HG02759 (cell line): ENCODE measurements around the gene DIO3.

Source experiments
- ATAC-seq: cut with Tn5 transposase; IDR thresholded peaks from one replicate; pipeline ENCODE4 v1.9.1; 2021; ENCODE audit warnings: mild to moderate bottlenecking, moderate library complexity; ENCODE audit not compliant: unreplicated experiment

DIO3 gene

DNA sequence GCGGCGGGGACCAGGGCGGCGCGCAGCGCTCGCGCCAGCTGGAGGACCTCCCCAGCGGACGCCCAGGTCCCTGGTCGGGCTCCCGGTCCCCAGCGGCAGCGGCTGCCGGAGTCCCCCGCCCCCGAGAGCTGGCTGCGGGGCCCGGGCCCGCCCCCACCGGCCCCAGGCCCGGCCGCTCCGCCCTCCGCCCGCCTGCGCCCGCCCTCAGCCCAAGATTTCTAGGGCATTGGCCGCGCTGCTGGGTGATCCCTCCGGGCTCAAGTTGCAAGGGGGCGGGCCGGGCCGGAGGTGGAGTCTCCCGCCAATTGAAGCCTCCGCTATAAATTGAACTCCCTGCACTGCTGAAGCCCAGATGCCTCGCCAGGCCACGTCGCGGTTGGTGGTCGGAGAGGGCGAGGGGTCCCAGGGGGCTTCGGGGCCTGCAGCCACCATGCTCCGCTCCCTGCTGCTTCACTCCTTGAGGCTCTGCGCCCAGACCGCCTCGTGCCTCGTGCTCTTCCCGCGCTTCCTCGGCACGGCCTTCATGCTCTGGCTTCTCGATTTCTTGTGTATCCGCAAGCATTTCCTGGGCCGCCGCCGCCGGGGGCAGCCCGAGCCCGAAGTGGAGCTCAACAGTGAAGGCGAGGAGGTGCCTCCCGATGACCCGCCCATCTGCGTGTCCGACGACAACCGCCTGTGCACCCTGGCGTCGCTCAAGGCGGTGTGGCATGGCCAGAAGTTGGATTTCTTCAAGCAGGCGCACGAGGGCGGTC lies at the start of gene DIO3:
Gene DIO3, plus strand, starts transcription at position 351 of the 752 bp plus-strand sequence.
- no peak for ATAC-seq

DNA sequence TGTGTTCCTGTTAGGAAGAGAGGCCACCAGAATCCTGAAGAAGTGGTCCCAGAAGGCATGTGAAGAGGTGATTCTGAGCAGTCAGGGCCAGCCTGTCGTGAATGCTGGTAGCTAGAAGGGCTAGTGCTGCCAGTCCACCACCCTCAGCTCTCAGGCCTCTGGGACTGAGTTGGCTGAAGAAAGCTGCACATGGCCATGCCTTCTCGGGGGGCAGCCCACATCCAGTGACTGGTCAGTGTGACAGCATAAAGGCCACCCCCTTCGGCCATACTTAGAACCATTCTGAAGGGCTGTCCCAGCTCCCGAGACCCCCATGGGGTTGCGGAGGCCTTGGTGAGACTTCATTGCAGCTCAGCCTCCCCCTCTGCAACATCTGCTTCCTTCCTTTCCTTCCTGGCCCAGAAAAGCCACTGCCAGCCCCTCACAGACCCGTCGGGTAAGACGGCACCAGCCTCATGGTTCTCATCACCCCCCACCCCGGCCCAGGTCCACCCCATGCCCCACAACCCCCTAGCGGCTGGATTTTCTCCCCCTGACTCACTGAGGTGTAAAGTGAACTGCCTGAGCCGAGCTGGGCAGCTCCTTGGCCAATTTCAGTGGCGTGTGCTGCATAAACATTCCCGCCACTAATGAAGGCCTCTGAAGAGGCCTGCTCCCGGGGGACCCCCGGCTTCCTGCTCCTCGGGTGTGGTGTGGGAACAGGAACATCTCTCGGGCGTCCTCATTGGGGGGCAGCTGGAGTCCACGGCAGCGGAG lies 49.5 kb upstream of the DIO3 start:
- ATAC-seq: no peak

DNA sequence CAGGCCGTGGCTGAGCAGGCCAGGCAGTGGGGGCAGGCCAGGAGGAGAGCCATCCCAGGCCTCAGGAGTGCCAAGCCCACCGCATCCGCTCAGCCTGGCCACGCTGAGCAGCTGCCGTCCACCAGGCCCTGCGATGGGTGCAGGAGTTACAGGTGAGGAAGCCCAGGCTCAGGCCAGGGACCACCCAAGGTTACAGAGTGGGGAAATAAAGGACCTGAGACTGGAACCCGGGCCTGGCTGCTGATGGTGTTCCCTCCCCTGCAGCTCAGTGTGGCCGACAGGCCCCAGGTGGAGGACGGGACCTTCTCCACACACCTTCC lies 49.0 kb upstream of the DIO3 start:
- ATAC-seq: no peak

DNA sequence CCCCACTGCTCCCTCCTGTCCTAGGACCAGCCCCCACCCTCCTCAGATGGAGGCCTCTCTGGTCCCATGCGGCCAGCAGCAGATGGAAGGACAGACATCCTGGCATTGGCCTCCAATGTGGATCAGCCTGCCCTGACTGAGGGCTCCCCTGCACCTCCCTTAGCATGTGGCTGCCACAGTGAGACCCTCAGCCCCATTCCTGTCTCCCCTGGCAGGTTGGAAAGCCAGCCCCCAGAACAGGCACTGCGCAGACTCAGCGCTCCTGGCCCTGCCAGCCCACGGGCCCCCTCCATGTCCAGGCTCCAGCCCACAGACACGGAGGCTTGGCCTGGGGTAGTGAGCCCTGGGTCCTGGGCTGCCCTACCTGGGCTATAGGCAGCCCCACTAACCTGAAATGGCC lies 47.2 kb upstream of the DIO3 start:
- no peak for ATAC-seq

DNA sequence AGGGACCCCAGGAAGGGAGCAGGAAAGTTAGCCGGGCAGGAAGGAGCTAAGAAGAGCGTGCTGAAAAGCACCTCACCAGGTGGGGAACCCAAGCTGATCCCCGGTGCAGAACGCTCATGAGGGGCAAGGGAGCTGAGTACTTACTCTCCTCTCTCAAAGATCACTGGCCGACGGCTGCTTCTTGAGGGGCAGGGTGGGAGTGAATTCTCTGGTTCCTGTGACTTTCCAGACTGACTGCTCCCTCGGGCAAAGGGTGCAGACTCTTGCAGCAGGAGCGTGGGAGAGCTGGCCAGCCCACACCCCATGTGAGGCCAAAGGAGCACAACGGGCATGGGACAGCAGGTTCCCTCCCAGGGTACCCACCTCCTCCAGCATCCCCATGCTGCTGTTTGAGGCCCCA lies 44.9 kb upstream of the DIO3 start:
- ATAC-seq: no peak

DNA sequence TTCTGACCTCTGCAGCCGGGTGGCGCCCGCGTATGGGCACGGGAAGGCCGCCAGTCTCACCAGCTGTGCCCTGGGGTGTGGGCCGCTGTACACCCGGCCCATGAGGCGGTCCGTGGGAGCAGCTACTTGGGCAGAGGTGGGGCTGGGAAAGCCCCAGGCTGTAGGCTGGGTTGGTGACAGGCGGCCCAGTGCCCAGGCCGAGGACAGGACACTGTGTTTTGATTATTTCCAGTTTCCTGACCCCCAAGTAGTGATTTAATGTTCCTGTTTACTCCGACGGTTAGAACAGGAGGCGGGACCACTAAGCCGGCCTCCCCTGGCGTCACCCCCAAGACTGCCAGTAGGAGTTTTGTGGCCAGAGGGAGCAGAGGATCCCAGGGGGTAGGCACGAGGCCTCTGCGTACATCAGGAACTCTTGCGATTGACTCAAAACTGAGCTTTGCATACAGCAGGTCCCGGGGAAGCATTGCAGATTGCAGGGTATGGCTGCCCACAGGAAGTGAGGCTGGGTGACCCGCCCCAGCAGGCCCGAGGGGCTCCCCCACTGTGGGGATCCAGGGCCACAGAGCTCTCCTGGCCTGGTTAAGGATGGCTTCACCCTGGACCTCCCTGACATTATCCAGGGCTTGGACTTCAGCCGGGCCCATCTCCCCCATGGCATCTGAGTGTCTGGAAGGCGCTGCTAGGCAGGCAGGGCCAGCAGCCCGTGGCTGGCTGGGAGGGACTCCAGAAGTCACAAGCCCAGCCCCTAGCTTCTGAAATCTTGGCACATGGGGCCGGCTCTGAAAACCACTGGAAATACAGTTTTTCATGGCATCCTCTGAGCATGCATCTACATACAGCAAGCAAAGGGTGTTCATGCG lies 42.5 kb upstream of the DIO3 start:
- ATAC-seq: no peak

DNA sequence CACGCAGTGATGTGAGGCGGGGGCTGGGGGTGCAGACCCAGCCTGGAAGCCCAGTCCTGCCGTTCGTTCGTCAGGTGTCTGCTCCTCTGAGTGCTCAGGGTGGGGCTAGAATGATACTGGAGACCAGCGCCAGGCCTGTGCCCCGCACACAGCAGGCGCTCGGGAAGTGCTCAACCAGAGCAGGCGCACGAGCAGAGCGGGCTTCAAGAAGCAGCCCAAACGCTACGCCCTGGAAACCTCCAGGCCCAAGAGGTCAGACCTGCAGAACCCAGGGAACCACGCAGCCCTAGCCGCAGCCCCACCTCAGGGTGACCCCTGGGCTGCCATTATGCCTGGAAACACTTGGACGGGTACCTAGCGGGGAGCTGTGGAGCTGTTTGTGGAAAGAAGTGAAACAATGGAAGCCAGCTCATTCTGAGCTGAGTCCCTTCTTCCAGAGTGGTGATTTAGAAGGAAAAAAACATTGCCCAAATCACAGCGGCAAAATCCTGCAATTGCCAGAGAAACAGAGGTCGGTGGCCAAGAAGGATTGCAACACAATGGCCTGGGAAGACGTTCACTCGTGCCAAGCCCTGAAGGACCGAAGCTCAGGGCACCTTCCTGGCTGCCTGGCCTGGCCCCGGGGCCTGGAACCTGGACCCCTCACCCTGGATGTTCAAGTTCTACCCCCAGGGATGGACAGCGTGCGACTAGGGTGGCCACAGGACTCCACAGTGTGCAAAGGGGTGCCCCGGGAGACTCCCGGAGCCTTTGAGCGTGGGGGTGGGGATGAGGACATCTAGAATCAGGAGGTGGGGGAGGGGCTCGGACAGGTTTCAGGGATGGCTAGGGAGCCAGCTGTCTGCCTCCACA lies 40.4 kb upstream of the DIO3 start:
- ATAC-seq: no peak

DNA sequence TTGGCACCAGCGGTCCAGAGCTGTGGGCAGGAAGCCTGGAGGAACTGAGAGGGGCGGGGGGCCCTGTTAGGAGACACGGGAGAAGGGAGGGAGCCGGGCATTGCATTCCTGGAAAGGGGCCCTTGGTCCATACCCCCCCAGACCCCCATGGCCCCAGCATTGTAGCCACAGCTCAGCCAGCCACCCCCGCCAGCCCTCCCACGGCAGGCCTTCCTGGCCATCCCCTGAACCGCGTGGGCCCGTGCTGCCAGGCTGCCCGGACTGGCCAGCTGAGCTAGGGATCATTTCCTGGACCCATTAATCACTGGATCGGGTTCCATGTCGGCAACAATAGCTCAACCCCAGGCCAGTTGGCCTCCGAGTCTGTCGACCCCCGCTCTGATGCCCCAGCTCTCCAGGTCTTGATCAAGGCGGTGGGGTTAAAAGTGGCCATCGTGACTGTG lies 39.8 kb upstream of the DIO3 start:
- no peak for ATAC-seq

DNA sequence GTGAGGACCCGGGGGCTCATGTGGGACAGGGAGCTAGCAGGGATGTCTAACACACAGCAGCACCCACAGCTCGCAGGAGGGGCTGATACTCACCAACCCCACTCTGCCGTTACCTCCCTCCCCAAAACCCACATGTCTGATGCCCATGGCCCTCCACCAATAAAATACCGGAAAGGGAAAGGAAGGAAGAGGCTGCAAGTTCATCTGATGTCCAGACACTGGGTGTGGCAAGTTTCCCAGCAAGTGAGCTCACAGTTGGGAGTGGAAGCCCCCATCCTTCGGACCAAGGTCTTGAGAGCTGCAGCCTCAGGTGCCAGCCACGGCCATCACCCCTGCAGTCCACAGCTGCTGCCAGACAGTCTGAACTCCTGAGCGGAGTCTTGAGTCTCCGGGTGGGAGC lies 39.3 kb upstream of the DIO3 start:
- no peak for ATAC-seq

DNA sequence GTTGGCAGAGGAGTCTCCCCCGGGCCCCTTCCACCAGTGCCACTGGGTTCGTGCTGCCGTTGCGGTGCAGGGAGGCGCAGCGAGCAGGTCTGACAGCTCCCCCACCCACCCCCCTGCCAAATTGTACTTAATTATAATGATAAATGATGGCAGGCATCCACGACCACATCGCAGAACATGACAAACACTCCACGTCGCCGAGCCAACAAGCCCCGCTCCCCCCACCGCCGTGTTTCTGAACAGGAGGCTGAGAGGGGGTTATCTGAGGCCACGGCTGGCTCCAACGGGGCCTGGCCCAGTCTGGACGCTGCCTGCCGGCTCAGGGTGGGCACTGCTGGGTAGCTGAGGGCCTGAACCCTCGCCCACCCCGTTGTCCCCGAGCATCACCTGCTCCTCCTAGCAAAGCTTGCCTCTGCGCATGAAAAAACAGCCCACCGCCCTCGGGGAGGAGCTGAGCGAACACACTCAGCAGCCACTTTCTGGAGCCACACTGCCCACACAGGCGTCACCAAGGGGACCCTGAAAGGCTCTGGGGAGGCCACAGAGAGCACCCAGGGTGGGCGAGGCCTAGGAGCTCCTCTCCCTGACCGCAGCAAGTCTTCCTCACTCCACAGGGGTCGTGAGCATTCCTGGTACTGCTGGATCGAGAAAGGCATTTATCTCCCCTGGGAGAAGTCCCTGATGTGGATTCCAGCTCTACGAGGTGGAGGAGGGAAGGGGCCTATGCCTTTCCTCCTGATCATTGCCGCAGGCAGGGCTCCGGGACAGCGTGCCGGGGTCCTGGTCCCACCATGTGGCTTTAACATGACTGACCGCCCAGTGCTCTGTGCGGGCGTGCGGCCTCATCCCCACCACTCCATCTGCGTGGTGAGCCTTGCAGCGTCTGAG lies 35.4 kb upstream of the DIO3 start:
- no peak for ATAC-seq

DNA sequence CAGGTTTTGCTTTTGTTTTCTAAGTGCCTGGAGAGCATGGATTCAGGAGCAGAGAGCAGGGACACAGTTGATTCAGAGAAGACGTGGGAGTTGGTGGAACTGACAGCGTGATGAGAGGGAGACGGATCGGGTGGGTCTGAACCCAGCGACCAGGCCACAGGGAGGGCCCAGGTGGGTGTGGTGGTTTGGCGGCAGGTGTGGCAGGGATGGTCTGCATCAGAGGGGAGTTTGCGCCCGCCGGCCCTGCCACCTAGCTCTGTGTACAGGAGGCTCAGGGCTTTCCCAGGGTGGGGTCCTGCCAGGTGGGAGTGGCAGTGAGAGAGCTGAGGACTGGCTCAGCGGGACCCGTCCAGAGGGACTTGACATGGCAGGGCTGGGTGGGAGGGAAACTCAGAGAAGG lies 33.3 kb upstream of the DIO3 start:
- no peak for ATAC-seq

DNA sequence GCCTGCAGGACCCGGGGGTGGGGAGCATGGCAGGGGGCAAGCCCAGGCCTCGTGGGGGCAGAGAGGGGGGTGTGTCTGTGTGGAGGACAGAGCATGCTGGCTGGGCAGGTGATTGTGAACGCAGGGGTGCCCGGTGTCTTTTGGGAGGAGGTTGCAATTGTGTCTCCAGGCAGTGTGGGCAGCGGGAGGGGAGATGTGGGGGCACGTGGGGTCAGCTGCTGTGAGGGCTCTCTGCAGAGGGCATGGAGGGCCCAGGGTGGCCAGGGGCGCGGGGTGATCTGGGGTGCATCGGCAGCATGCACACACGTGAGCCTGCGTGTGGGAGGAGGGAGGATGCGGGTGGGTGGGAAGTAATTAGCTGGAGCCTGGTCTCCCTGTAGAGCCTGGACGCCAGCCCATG lies 32.2 kb upstream of the DIO3 start:
- no peak for ATAC-seq

DNA sequence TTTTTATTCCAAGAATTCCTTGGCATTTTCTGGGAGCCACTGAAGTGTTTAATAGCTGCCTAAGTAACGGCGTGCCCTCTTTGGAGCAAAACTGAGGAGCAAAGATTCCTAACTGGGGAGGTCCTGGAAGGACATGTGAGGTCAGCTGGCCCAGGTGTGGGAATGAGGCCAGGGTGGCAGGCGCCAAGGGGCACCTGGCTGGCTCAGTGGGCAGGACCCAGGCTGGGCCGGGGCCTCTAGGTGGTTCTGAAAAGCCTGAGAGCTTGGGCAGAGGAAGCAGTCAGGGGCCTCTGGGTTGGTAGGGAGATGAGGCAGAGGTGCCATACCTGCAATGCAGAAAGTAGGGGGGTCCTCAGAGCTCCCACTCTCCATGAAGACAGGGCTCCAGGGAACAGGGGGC lies 27.1 kb upstream of the DIO3 start:
- ATAC-seq: no peak

DNA sequence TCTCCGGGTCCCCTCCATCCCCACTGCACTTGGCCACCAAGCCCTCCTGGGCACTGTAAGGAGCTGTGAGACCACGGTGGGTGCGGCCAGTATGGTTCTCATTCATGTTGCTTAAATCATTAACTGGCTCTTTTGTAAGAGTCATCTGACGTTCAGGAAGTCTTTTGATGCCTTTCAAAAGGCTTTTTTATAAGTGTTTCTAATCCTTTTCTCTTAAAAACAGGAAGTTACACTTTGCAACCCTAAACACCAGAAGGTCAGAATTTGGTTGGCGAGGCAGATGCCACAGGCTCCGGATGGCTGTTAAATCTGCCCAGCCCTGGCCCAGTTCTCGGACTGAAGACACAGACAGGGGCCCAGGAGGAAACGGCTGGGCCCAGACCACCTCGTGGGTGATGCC lies 26.1 kb upstream of the DIO3 start:
- no peak for ATAC-seq

DNA sequence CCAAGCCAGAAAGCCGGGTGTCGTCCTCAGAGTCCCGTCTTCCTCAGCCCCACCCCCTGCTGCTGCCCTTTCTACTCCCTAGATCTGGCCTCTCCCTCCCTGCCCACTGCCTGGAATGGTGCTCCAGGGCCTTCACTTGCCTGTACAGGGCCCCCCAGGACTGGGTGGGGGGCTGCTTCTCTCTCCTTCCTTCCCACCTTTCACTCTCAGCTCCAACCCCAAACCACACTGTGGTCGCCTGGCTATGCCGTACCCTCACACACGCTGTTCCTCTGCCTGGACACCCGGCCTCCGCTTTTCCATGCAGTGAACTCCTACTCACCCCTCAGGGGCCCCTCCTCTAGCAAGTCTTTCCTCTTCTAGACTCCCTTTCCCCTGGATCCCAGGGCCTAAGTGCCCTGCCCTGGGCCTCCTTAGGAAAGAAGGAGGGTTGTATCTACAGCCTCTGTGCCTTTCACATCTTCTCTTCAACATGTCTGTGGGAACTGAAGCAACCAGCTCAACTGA lies 25.5 kb upstream of the DIO3 start:
- no peak for ATAC-seq

DNA sequence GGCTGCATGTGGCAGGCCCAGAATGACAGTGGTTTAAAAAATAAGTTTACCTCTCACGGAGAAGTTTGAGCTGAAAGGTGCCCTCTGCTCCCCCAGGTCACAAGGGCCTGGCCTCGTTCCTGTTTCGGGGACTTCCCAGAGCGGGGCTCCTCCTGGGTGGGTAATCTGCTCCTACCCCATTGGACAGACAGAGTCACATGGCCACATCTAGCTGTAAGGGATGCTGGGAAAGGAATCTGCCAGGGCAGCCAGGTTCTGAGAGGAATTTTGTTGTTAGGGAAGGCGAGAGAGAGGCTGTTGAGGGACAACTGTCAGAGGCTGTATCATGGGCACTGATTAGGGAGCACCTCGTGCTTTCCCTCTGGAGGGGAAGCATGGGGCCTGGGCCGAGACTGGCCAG lies 24.0 kb upstream of the DIO3 start:
- no peak for ATAC-seq

DNA sequence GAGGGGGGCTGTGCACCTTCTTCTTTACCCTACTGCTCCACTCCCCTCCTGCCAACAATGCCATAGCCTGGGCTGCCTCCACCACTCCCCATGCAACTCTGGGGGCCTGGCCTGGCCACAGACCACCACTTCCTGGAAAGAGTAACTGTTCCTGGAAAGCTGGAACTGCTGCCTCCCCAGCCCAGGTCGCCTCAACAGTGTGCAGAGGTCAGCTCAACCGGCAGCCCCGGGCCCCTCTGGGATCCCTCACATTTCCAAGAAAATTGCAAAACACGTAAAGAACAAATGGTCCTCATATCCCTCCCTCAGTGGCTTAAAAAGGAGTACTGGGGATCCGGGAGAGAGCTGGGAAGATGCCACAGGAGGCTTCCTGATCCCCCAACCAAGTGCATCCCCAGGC lies 22.4 kb upstream of the DIO3 start:
- ATAC-seq: no peak

DNA sequence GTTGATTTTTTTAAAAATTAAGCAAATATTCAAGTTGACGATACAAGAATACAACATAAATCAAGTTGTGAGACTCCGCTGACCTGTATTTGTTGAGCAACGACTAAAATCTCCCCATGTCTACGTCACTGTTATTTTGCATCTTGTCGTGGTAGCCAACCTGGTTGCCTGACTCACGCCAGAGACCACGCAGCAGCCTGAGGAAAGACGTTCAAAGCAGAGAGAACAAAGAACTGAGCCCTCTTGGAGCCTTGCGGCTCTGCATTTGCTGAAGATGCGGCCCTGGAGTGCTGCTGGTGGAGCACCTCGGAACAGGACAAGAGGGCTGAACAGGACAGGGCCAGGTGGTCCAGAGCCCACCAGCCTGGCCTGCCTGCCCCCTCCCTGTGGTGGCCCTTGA lies 21.4 kb upstream of the DIO3 start:
- no peak for ATAC-seq
